PFSK-1 (cell line): ENCODE results near the gene TMEM132E.

Experiments used
- POLR2AphosphoS5 ChIP-seq: IDR thresholded peaks from 2 replicates; pipeline ENCODE4 v1.6.1; 2012; ENCODE audit warnings: low read depth, mild to moderate bottlenecking, control low read depth, low read length, moderate library complexity
- SIN3A ChIP-seq: IDR thresholded peaks from 2 replicates; pipeline ENCODE4 v1.6.1; 2012; ENCODE audit warnings: mild to moderate bottlenecking, low read length, moderate library complexity, borderline replicate concordance; ENCODE audit not compliant: insufficient read depth

DNA sequence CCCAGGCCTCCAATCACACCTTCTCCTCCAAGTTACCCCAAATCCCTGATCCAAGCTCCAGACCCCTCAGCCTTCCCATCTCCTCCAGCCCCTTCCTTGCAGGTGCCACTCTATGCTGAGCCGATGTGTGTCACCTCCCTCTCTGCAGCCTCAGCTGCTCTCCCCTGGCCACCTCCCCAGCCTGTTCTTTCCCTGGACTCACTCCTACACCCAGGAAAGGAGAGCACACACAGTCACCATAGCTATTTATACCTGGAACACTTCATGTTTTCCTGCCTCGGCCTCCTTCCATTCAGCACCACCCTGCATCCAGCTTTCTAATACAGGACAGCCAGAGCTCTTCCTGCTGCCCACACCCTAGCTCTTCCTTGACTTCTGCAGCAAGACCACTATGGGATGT, 12.5 kb upstream of the TMEM132E start:
- TF ChIP-seq POLR2AphosphoS5 (no peak), SIN3A (no peak)
